Esophagus muscularis mucosa (tissue), 4 donors: Measurements from ENCODE around the gene GMPR2.
"Not testable (repeated sequence)": the region's sequence is repeated elsewhere in the genome, so short reads cannot be mapped to it uniquely, and the experiment has no call there.

Source experiments
- CTCF ChIP-seq, 3 experiments: fragments of 200-600 bp in 2 of 3; fragments of 450-650 bp in 1 of 3; sonication (generic) in 2 of 3; IDR thresholded peaks; one replicate each; pipeline ENCODE4 v1.5.1; 2017 to 2019; ENCODE audit warnings: antibody characterized with exemption in 3 of 3, mild to moderate bottlenecking in 2 of 3, moderate library complexity in 1 of 3
- EP300 ChIP-seq: sonication (generic); formaldehyde crosslinking; IDR thresholded peaks from one replicate; pipeline ENCODE4 v1.6.1; 2017; ENCODE audit warnings: antibody characterized with exemption
- POLR2AphosphoS5 ChIP-seq, 2 donors: sonication (generic); formaldehyde crosslinking; IDR thresholded peaks; one replicate each; pipeline ENCODE4 v1.6.1; 2017; ENCODE audit warnings: antibody characterized with exemption in 2 of 2

- not testable (repeated sequence) for TF ChIP-seq CTCF (IDR thresholded peaks at IDR 0.05); EP300; POLR2AphosphoS5 (IDR thresholded peaks at IDR 0.05)
Measured at GRCh38 chr14:24202538-24202937, 30.2 kb upstream of the GMPR2 start.
